ENCODE data around the gene CHPF2.

Gene CHPF2

GRCh38 chr7:151211155-151211772 is 21.0 kb upstream of the CHPF2 start:
- no peak for TF ChIP-seq CTCF (conservative IDR thresholded peaks at IDR 0.05; ENCODE audit: low read depth, low read length)
- no peak overlapping the region for H3K4me3 ChIP-seq (ENCODE audit: low read depth, low read length)
- no peak for DNase-seq (ENCODE audit: low read depth)

GRCh38 chr7:151212626-151213025 is 19.7 kb upstream of the CHPF2 start:
- no peak for TF ChIP-seq CTCF (conservative IDR thresholded peaks at IDR 0.05; ENCODE audit: low read depth, low read length)
- DNase-seq (ENCODE audit: low read depth): no peak
- no peak overlapping the region for H3K4me3 ChIP-seq (ENCODE audit: low read depth, low read length)

GRCh38 chr7:151213826-151214225 is 18.5 kb upstream of the CHPF2 start:
- no peak for TF ChIP-seq CTCF (conservative IDR thresholded peaks at IDR 0.05; ENCODE audit: low read depth, low read length)
- no peak overlapping the region for H3K4me3 ChIP-seq (ENCODE audit: low read depth, low read length)
- no peak for DNase-seq (ENCODE audit: low read depth)

- DNase-seq (ENCODE audit: low read depth): no peak
- no peak for TF ChIP-seq CTCF (conservative IDR thresholded peaks at IDR 0.05; ENCODE audit: low read depth, low read length)
- no peak overlapping the region for H3K4me3 ChIP-seq (ENCODE audit: low read depth, low read length)
These were observed 16.9 kb upstream of the CHPF2 start for GRCh38 chr7:151215396-151215795.

- TF ChIP-seq CTCF (conservative IDR thresholded peaks at IDR 0.05; ENCODE audit: low read depth, low read length): no peak
- H3K4me3 ChIP-seq (ENCODE audit: low read depth, low read length): no peak overlapping the region
- DNase-seq (ENCODE audit: low read depth): no peak
These were observed 14.1 kb upstream of the CHPF2 start for GRCh38 chr7:151218170-151218569.

GRCh38 chr7:151223728-151224127 is 8.6 kb upstream of the CHPF2 start:
- peak; percentile 4 for TF ChIP-seq CTCF (conservative IDR thresholded peaks at IDR 0.05; ENCODE audit: low read depth, low read length)
- no peak overlapping the region for H3K4me3 ChIP-seq (ENCODE audit: low read depth, low read length)
- no peak for DNase-seq (ENCODE audit: low read depth)

- no peak for DNase-seq (ENCODE audit: low read depth)
- H3K4me3 ChIP-seq (ENCODE audit: low read depth, low read length): peak overlapping the region; percentile 90
- no peak for TF ChIP-seq CTCF (conservative IDR thresholded peaks at IDR 0.05; ENCODE audit: low read depth, low read length)
These were observed 6.3 kb upstream of the CHPF2 start for GRCh38 chr7:151225948-151226510.
